Measurements from ENCODE around the gene HYCC1.

DNA sequence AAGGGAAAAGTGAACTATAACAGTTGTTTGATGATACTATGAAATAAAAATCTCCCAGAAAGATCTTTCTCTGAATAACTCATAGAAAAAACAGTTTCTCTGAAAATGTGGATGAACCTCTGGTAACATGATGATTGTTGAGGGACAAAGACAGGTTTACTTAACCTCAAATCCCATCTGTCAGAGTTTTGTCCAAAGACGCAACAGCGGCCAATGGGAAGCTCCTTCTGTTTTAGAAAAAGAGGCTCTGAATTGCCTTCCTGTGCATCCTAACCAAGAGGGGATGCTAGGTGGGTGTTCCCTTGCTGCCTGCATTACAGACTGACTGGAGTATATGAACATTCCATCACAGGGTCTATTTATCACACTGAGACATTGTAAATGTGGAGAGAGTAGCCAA lies 8.9 kb upstream of the HYCC1 start:
- TF ChIP-seq POLR2A (IDR thresholded peaks at IDR 0.05; ENCODE audit: low read depth): no peak
- TF ChIP-seq, protein P1, sequence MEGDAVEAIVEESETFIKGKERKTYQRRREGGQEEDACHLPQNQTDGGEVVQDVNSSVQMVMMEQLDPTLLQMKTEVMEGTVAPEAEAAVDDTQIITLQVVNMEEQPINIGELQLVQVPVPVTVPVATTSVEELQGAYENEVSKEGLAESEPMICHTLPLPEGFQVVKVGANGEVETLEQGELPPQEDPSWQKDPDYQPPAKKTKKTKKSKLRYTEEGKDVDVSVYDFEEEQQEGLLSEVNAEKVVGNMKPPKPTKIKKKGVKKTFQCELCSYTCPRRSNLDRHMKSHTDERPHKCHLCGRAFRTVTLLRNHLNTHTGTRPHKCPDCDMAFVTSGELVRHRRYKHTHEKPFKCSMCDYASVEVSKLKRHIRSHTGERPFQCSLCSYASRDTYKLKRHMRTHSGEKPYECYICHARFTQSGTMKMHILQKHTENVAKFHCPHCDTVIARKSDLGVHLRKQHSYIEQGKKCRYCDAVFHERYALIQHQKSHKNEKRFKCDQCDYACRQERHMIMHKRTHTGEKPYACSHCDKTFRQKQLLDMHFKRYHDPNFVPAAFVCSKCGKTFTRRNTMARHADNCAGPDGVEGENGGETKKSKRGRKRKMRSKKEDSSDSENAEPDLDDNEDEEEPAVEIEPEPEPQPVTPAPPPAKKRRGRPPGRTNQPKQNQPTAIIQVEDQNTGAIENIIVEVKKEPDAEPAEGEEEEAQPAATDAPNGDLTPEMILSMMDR (IDR thresholded peaks at IDR 0.05): no peak
- no peak for TF ChIP-seq POLR2AphosphoS5 (IDR thresholded peaks at IDR 0.05)
- no peak for TF ChIP-seq EP300 (IDR thresholded peaks at IDR 0.05)
